C1 segment of cervical spinal cord (tissue), 14 donors: ENCODE results near the gene SLC35E1.
A peak's percentile ranks its signal among the peaks of the same experiment; 100 is the strongest.

Source experiments
- DNase-seq, 14 donors: peaks; one replicate each; lab custom pipeline; 2025; lab: John Stamatoyannopoulos, UW

SLC35E1 gene

DNA sequence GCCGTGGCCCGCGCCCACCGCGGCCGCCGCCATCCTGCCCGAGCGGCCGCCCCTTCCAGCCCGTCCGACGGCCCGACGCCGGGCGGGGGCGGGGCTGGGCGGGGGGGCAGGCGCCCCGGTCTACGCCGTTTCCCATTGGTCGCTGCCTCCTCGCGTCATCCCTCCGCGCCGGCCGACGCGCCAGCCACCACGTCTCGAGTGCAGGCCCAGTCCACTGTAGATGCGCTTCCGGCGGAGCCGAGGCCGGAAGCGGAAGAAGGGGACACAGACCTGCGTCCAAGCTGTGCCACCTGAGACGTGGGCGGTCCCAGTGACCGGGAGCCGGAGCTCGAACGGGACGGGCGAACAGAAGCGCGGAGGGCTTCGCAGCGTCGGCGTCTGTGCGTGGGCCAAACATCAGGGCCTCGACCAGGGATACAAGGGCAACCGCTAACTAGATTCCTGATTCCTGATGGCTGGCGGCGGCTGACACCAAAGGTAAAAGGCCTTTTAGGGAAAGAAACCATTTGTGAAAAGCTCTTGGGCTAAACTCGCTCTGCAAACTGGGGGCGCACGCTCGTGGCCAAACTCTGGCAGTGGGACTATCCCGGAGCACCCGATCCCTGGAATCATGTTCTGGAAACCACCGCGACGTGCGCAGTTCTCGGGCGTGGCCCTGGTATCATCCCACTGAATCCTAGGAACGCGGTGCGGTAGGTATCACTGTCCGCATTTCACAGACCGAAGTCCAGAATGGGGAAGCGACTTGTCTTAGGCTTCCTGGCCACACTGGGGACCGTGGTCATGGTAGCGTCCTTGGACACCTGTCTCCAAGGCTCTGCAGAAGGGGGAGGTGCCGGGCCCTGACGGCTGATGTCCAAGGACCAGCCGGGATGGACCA lies at the start of gene SLC35E1:
Gene SLC35E1 (minus strand): TSS at position 84 of the 880 bp plus-strand sequence. CDS start 51 bp downstream, at position 33.
- DNase-seq: peak; percentile 58 to 97 (median 92)

DNA sequence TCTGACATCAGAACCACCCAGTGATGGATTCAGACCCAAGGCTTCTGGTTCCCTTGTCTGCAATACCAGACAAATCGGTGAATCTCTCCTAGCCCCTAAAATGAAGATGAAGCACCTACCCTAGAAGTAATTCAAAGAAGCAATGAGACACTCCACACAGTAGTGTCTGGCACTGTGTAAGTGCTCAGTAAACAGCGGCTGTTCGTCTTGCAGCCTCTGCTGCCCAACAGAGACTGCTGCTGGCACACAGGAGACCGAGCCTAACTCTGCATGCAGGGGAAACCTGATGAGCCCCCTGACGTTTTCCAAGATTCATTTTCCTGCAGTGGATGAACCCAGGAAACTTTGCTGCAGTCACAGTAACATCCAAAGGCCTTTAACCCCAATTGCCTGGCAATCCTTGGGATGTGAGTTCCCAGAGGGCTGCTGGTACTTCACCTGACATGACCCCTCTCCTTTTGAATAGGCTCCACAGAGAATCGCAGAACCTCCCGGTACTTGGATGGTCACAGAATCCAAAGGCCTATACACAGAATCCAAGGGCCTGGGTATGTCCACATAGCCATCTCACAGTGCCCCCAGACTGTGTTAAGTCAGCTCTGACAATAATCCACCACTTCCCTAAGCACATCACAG lies 49.1 kb upstream of the SLC35E1 start:
- DNase-seq: no peak

DNA sequence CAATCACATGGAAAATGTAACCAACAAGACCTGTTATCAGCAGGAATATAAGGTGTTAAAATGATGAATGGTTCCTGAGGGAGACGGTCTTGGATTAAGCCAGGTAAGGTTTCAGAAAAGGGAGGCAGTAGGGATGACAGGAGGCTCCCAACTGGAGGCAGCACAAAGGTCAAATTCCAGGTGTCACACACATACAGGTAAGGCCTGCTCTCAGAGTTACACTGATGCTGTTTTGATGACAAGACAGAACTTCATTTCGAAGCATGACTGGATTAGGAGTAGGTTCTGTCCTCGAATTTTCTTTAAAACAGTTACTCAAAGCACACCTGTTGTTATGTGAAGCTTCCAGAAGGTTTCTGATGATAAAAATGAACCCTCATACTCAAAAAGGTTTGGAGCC lies 48.4 kb upstream of the SLC35E1 start:
- DNase-seq: no peak

DNA sequence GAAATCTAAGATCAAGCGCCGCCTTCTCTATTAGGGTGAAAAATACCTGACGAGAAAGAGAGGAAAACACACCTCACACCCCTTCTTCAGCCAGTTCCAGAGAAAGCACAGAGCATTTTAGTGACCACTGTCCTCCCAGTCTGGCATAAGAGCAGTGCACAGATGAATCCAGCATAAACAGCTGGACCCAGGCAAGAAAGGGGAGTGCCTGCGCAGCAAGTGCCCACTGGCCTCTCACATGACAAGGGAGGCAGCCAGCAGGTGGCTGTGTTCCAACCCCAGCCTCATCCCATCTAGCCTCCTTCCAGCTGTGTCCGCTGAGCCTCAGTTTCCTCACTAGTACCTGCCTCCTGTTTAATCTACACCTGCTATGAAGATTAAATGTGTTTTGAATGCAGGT lies 47.8 kb upstream of the SLC35E1 start:
- no peak for DNase-seq

DNA sequence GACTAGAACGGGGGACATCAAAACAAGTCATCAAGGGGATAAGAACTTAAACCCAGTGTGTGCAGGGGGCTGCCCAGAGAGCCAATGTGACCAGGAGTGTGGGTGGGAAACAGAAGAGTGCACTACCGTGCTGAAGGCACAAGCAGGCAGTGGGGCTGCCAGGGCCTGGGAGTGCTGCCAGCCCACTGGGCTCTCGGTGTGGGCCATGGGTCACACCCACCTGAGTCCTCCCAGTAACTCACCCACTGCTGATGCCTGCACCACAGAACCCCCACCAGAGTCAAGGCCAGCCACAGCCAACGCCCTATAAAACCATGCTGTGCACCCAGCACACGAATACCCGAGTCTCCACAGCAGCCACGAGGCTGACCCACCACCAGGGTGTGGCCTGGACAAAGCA lies 47.2 kb upstream of the SLC35E1 start:
- no peak for DNase-seq

DNA sequence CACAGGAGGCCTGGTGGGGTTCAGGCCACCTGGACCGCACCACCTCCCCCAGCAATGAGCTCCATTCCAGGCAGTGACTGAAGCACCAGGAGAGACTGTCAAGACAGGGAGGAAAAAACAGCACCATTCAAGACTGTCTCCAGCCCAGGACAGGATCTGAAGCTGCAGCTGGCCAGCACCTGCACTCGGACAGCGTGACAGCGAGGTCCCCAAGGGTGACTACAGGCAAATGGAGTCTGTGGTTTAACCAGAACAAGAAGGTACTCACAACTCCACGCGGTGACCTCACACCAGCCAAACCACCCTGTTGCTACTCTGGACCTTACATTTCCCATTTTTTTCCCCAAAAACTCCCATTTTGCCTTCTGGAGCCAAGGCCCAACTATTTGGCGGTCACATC lies 46.0 kb upstream of the SLC35E1 start:
- no peak for DNase-seq

DNA sequence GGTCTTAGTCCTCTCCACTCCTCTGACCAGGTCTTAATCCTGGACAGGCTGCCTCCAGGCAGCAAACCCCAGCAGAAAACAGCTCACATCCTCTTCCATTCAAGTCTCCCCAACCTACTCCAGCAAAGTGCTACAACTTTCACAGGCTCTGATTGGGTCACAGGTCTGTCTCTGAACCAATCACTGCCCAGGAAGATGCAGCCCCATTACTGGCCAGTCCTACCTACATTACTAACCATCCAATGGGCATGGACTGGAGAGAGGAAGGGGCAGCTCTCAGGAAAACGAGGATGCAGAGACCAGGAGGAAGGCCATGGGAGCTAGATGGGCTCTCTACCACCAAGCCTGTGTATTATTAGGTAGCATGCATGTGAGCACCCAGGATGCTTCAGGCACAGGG lies 43.6 kb upstream of the SLC35E1 start:
- no peak for DNase-seq

DNA sequence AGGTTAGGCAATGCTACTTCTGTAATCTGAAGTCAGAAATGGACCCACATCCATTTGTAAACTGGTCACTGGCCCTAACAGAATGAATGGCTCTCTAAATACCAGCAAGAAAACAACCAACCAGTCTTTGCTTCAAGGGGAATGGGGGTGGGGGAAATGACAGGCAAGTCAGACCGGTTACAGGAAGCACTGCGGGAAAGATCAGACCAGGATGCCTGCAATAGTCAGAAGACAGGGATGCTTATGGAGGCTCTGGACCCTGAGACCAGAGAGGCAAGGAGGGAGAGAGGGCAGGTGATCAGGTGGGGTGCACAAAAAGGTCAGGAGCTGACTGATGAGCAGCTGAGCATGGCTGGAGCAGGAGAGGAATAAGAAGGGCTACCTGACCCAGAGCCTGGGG lies 42.7 kb upstream of the SLC35E1 start:
- peak in 1 of 14 donors; percentile 35 for DNase-seq

DNA sequence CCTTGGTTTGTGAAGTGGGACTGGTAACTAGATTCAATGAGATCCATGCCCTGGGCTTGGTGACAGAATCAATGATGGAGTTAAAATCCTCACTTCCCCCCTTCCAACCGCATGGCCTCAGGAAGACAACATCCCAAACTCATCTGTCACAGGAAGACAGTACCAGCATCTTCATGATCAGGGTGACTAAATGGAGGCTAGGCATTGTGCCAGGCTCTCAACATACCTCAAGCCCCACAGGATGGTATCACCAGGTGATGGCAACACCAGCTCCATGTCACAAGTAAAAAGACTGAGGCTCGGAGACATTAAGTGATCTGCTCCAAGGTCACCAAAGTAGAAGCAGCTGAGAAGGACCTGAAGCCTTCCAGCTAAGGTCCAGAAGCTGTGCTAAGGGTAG lies 41.6 kb upstream of the SLC35E1 start:
- DNase-seq: no peak

DNA sequence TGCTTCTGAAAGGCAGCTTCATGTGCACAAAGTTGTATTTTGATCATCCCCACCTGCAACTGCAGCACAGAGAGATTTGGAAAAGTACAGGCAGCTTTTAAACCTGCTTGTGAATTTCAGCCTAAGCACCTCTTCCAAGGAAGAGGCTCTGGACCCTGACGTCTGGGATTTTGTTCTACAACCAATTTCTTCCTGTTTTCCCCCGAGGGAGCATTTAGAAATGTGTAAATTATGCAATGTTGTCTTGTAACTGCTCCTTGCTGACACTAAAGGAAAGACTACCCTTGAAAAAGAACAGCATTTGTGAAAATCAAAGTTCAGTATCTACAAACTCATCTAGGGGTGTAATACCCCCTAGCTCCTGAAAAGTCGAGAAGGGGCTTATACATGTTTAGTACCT lies 40.4 kb upstream of the SLC35E1 start:
- DNase-seq: no peak

DNA sequence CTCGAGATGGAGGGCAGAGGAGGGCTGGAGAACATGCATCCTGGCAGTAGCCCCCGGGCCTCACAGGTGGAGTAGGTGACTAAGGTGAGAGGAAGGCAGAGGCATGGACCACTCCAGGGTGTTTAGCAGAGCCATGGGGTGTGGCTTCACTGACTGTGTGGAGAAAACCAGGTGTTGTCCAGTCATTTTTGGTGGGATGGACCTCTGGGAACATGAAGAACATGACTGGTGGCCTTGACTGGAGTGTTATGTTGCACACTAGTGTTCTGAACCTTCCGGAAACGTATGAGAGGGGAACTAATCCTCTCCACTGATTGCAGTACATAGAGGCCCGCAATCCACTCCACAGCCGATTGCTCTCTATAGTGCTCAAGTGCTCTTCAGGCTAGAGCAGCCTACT lies 38.9 kb upstream of the SLC35E1 start:
- no peak for DNase-seq

DNA sequence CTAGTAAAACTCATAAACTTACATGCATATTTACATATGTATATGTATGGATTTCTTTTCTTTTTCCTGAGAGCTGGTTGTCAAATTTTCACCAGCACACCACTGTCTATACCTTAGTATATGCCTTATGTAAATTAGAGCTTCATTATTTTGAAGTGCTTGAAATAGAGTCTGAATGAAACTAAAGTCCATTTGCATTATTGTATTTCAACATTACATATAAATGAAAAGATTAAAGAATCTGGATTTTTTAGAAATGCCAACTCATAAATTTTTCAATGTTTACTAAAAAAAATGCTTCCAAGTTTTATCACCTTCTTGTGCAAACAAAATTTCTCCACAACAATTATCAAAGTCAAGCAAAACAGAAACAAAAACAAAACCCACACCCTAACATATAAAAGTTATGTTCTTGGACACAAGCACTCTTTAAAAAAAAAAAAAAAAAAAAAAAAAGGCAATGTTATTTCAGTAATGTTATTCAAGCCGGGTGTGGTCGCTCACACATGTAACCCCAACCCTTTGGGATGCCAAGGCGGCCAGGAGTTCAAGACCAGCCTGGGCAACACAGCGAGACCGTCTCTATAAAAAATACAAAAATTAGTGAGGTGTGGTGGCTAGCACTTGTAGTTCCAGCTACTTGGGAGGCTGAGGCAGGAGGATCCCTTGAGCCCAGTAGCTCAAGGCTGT lies 37.4 kb upstream of the SLC35E1 start:
- no peak for DNase-seq

DNA sequence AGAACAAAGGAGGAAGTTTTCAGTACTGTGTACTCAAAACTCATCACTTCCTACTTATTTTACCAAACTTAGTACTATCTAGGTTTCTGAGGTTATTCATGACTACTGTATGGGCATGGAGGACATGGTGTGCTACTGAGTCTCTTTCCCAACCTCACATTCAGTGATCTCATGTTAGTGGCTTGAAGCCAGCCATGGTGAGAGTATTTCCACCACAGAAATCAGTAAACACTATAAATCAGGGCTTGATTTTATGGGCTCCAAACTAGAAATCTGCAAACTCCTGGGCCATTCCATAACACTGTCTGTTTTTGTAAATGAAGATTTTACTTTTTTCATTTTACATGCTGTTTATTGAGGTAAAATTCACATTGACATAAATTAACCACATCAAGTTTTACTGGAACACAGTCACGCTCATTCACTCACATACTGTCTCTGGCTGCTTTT lies 36.1 kb upstream of the SLC35E1 start:
- peak in 1 of 14 donors; percentile 23 for DNase-seq

DNA sequence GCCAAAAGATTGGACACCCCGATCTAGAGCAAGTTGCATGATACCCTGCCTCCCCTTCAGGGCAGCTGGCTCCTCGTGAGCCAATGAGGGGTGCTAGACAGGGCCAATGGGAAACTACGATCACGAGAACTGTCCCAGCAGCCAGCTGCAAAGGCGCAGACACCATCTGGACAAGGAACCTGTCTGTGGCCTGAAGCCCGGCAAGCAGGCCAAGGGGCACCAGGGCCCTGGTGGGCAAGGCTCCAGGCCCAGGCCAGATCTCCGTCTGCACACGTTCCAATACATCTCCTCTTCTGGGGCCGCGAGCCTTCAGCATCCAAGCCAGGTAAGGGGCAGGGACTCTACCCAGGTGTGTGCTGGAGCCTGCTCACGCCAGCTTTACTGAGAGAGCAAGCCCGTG lies 35.6 kb upstream of the SLC35E1 start:
- peak in 3 of 14 donors; percentile 13 to 20 (median 18) for DNase-seq

DNA sequence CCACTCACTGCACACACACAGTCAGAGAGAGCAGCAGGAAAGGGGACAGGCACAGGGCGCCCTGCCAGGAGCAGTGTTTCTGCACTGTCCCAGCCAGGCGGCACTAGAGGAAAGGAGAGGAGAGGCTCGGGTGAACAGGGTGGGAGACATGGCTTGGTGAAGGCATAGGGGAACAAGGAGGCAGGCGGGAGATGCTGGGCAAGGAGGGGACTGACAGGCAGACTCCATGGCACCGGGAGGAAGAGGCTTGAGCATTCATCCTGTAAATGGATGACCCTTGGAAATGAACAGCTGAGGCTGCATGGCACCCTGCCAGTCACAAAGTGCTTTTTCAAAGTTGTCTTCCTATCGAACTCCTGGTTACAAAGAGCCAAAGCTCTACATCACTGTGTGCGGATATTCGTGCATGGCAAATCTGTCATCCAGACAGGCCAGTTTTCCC lies 33.4 kb upstream of the SLC35E1 start:
- DNase-seq: peak in 5 of 14 donors; percentile 7 to 49 (median 25)

DNA sequence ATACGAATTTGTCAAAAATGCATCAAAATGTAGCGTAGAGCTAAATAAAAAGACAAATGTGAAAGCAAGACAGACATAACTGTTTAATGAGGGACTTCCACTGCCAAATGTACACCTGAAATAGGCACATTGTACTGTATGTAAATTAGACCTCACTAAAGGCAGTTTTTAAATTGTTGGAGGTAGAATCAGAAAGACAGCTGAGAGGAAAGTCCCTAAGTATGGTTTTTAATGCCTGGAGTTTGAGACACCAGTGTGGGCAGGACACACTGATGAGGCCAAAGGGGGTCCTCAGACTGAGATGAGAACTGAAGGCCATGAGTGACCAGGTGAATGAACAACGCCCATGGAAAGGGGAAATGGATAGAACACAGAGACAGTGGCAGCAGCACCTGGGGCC lies 32.9 kb upstream of the SLC35E1 start:
- no peak for DNase-seq

DNA sequence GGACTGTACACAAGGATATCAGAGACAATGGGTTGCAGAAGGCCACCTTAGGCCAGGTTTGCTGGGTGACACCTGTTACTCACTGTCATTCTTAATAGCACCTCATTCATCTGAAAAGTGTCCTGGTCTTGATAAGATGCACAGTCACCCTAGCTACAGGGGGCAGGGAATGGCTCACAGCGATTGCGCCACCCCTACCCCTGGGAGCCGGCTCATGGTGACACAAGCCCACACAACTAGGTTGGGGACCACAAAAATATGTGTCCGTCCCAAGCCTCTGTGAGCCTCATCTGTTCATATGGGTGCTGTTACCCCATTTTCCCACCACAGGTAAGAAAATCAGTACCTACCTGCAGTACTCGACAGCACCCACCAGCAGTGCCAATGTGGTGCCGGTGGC lies 32.4 kb upstream of the SLC35E1 start:
- DNase-seq: no peak

DNA sequence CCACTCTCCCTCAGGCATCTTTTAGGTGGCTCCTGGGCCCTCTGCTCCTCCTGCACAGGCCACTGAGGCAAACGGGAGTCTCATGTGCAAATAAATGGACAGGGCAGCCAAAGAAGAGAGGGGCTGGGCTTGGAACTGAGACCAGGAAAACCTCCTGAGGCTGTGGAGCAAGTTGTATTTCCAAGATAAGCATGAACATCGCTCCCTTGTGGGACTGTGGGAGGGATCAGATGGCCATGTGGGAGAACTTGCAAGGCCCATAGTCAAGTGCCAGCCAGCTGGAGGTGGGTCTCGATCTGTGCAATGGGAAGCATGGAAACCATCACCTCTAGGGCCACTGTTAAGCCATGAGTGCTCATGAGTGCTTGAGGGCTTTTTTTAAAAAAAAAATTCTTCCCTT lies 30.9 kb upstream of the SLC35E1 start:
- no peak for DNase-seq

DNA sequence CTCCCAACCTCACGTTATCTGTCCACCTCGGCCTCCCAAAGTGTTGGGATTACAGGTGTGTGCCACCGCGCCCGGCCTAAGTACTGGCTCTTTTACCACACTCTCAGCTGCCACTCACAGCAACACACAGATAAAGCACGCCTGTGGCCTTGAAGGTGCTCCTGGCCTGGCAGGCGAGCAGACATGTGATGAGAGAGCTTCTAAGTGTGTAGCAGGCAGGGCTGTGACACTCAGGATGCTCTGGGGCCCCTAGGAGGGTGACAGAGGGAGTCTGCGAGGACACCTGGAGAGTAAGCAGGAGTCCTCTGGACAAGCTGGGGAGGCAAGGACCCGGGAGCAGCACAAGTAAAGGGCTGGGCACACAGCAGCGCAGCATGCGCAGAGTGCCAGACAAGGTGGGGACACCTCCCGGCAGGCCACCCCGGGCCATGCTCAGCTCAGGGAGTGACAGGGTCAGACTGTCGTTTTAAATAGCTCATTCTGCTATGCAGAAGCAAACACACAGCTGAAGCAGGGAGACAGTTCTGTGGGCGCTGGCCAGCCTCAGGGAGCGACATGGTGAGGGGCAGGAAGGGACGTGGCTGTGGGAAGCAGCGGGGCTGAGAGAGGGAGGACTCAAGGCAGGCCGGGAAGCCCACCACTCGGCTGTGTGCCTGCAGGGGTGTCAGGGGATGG lies 29.3 kb upstream of the SLC35E1 start:
- no peak for DNase-seq

DNA sequence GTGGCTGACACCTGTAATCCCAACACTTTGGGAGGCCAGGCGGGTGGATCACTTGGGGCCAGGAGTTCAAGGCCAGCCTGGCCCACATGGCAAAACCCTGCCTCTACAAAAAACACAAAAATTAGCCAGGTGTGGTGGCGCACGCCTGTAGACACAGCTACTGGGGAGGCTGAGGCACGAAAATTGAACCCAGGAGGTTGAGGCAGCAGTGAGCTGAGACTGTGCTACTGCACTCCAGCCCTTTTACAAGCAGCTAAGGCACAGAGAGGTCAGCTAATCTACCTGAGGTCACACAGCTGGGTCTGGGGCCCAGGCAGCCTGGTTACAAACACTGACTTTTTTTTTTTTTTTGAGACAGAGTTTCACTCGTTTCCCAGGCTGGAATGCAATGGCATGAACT lies 28.6 kb upstream of the SLC35E1 start:
- DNase-seq: no peak

DNA sequence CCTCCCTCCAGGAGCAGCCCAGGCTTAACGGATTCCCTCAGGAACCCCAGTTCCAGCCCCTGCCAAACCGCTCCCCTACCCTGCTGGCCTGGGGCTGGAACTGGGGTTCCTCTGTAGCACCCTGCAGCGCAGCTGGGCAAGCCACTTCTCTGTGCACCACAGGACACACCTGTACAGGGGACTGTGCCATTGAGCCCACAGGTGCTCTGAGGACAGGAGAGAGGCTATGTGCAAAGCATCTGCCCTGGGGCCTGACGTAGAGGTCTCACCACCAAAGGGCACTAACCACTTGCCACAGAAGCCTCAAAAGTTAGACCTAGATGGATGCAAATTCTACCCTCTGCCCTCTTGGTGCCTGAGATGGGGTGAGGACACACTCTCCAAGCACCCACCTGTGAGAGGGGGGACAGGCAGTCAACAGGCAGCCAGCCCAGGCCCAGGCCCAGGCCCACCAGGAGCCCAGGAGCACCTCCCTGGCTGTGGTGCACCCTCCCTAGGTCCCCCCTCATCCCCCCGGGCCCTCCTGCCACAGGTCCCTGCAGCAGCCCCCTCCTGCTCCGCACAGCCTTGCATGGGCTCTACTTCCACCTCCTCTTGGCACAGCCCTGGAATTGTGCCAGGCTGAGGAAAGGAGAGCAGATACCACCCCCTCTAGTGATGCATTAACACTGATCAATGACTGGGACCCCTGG lies 27.6 kb upstream of the SLC35E1 start:
- no peak for DNase-seq
